Measurements from ENCODE around the gene RNF144A.

- no peak for TF ChIP-seq EZH2 (IDR thresholded peaks at IDR 0.05; ENCODE audit: borderline replicate concordance, low read depth, low read length, poor library complexity, severe bottlenecking)
- TF ChIP-seq, protein P1, sequence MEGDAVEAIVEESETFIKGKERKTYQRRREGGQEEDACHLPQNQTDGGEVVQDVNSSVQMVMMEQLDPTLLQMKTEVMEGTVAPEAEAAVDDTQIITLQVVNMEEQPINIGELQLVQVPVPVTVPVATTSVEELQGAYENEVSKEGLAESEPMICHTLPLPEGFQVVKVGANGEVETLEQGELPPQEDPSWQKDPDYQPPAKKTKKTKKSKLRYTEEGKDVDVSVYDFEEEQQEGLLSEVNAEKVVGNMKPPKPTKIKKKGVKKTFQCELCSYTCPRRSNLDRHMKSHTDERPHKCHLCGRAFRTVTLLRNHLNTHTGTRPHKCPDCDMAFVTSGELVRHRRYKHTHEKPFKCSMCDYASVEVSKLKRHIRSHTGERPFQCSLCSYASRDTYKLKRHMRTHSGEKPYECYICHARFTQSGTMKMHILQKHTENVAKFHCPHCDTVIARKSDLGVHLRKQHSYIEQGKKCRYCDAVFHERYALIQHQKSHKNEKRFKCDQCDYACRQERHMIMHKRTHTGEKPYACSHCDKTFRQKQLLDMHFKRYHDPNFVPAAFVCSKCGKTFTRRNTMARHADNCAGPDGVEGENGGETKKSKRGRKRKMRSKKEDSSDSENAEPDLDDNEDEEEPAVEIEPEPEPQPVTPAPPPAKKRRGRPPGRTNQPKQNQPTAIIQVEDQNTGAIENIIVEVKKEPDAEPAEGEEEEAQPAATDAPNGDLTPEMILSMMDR (conservative IDR thresholded peaks at IDR 0.05; ENCODE audit: low read depth, low read length): no peak
Measured at GRCh38 chr2:6916224-6916623, 988 bp upstream of the RNF144A start.

Measured in A673 (cell line).